ENCODE data around the gene UCKL1. TPM values are rescaled to one million over a fixed set of nuclear protein-coding genes. Genes with fewer than 3 reads are reported as not detected.

The UCKL1 gene
- total and polyA plus RNA-seq, 4 donors = 33.6 to 42.7 (median 36.1) TPM

DNA sequence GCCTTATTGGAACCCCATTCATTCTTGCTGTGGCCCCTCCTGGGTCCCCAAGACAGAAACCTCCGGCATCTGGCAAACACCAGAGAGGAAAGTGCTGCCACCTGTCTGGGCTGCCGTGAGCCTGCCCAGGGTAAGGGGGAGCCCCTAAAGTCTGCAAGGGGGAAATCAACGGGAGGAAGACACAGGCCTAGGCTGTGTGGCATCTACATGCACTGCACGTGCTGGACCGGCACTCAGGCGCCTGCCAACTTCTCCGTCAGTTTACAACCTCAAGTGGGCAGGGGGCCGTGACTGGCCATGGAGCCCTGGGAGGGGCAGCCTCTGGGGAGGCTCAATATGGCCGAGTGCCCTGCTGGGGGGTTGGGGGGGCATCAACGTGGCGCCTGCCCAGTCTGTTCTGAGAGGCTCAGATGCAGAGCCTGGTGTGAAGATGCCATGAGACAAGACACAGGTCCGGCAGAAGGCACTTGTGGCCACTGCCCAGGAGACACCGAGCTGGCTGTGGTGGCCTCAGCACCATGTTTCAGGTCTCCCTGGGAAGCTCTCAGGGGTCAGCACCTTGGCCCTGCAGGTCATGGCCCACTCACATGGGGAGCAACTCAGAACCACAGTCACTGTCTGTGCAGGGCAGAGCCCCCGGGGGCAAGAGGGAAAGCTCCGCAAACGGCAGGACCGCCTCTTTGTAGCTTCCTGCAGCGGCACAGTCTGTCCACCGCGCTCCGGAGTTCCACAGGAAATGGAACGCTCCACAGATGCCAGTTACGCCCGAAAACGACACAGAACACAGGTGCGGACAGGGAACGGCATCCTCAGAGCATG lies 8.4 kb downstream of the UCKL1 start:
- Histone ChIP-seq H3K4me3 (no peak overlapping the region), H3K9ac (ENCODE audit: insufficient read depth in 1 of 2, low read length in 2 of 2) (no peak overlapping the region), H3K27ac (ENCODE audit: low read depth in 1 of 2, low read length in 1 of 2) (peak overlapping the region; percentile 24 to 92), H3K4me1 (ENCODE audit: control insufficient read depth in 5 of 5, insufficient read depth in 5 of 5, low read length in 5 of 5) (peaks cover 4 to 51% (median 7%) of the 10 kb centered on the region in 5 donors), H3K9me3 (ENCODE audit: control insufficient read depth in 4 of 4, insufficient read depth in 3 of 4, low read length in 3 of 4) (no peaks in the 10 kb centered on the region), H3K27me3 (ENCODE audit: control insufficient read depth in 3 of 3, insufficient read depth in 3 of 3, low read length in 2 of 3) (no peaks in the 10 kb centered on the region), H3K36me3 (ENCODE audit: control insufficient read depth in 4 of 4, insufficient read depth in 4 of 4, low read length in 4 of 4) (peaks cover 7 to 34% (median 11%) of the 10 kb centered on the region in 4 donors)
- DNase-seq (peak in 1 of 3 donors; percentile 27), ATAC-seq (ENCODE audit: insufficient read depth, low FRiP score) (no peak)
- WGBS, 2 donors = 39 to 42% methylated on average over 27 of the region's 27 CpGs
- TF ChIP-seq, protein P1, sequence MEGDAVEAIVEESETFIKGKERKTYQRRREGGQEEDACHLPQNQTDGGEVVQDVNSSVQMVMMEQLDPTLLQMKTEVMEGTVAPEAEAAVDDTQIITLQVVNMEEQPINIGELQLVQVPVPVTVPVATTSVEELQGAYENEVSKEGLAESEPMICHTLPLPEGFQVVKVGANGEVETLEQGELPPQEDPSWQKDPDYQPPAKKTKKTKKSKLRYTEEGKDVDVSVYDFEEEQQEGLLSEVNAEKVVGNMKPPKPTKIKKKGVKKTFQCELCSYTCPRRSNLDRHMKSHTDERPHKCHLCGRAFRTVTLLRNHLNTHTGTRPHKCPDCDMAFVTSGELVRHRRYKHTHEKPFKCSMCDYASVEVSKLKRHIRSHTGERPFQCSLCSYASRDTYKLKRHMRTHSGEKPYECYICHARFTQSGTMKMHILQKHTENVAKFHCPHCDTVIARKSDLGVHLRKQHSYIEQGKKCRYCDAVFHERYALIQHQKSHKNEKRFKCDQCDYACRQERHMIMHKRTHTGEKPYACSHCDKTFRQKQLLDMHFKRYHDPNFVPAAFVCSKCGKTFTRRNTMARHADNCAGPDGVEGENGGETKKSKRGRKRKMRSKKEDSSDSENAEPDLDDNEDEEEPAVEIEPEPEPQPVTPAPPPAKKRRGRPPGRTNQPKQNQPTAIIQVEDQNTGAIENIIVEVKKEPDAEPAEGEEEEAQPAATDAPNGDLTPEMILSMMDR (IDR thresholded peaks at IDR 0.05; ENCODE audit: control extremely low read depth, extremely low read depth) = no peak

DNA sequence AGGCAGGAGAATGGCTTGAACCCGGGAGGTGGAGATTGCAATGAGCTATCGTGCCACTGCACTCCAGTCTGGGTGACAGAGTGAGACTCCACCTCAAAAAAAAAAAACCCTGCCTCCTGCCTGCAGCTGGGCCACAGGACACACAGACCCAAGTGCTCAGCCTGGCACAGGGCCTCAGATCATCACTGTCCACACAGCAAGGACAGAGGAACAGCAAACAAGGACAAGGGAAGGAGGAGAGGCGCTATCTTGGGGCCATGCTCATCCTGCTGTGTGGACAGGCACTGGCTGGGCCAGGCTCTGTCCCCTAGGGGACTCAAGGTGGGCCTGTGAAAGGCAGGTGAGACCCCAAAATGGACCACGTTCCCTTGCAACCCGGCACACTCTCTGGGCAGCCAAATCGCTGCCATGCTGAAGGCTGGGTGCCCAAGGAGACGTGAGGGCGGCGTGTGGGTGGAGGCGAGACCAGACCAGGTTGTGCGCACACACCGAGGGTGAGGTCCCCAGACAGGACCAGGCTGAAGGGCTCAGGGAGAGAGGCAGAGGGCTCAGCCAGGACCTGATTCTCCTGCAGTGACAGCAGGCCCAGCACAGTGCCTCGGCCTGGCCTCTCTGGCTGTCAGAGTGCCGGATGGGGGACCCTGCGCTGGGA lies 9.1 kb downstream of the UCKL1 start:
- 82 to 86% methylated on average over 15 of the region's 15 CpGs for WGBS, 2 donors
- ATAC-seq (ENCODE audit: insufficient read depth, low FRiP score) = no peak

DNA sequence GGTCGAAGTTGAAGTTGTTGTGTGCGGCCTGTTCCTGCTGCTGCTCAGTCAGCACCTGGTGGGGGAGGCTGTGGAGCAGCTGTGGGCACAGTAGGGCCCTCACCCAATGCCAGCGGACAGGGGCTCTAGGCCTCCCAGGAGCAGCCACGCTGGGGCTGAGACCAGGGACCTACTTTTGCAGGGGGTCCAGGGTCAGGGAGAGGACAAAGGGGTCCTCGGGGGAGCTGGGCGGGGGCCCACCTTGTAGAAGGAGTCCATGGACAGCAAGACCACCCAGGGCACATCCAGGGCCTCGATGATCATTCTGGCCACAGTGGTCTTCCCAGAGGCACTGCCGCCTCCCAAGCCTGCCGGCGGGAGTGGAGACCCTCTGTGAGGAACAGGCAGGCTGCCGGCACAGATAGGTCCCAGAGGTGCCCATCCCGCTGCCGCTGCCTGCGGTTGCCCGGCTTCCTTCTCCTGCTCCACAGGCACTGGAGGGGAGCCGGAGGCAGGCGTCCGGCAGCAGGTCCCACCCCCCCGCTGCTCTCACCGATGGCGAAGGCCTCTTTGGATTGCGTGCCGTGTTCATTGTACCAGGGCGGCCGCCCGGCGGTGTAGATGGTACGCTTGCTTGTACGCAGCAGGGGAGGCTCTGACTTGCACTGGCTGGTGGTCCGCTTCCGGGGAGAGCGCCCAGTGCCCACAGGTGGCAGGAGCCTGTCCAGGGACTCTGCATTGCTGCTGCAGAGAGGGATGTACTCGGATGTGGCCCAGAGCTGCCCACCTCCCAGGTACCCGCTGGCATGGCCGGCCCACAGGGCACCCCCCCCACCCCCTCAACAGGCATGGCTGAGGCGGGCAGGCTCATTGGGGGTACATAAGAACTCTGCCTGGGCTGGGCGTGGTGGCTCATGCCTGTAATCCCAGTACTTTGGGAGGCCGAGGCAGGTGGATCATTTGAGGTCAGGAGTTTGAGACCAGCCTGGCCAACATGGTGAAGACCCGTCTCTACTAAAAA lies 10.0 kb downstream of the UCKL1 start:
- WGBS, 2 donors = 95 to 97% methylated on average over 39 of the region's 39 CpGs

More for the DNA sequence above, 9.1 kb downstream of the UCKL1 start:
- no peaks in the 10 kb centered on the region for H3K9me3 ChIP-seq (ENCODE audit: control insufficient read depth in 4 of 4, insufficient read depth in 3 of 4, low read length in 3 of 4)
- TF ChIP-seq, protein P1 (IDR thresholded peaks at IDR 0.05; ENCODE audit: control extremely low read depth, extremely low read depth) = no peak
- H3K27ac ChIP-seq (ENCODE audit: low read depth in 1 of 2, low read length in 1 of 2) = peak overlapping the region; percentile 2 to 24
- H3K27me3 ChIP-seq (ENCODE audit: control insufficient read depth in 3 of 3, insufficient read depth in 3 of 3, low read length in 2 of 3) = no peaks in the 10 kb centered on the region
- peaks cover 4 to 51% (median 7%) of the 10 kb centered on the region in 5 donors for H3K4me1 ChIP-seq (ENCODE audit: control insufficient read depth in 5 of 5, insufficient read depth in 5 of 5, low read length in 5 of 5)
- H3K4me3 ChIP-seq = no peak overlapping the region
- no peak overlapping the region for H3K9ac ChIP-seq (ENCODE audit: insufficient read depth in 1 of 2, low read length in 2 of 2)
- DNase-seq = no peak
- peaks cover 7 to 34% (median 13%) of the 10 kb centered on the region in 4 donors for H3K36me3 ChIP-seq (ENCODE audit: control insufficient read depth in 4 of 4, insufficient read depth in 4 of 4, low read length in 4 of 4)

More for the DNA sequence above, 10.0 kb downstream of the UCKL1 start:
- Histone ChIP-seq H3K4me3 (no peak overlapping the region), H3K4me1 (ENCODE audit: control insufficient read depth in 5 of 5, insufficient read depth in 5 of 5, low read length in 5 of 5) (peaks cover 4 to 42% (median 7%) of the 10 kb centered on the region in 5 donors), H3K9me3 (ENCODE audit: control insufficient read depth in 4 of 4, insufficient read depth in 3 of 4, low read length in 3 of 4) (no peaks in the 10 kb centered on the region), H3K27ac (ENCODE audit: low read depth in 1 of 2, low read length in 1 of 2) (no peak overlapping the region), H3K9ac (ENCODE audit: insufficient read depth in 1 of 2, low read length in 2 of 2) (no peak overlapping the region), H3K36me3 (ENCODE audit: control insufficient read depth in 4 of 4, insufficient read depth in 4 of 4, low read length in 4 of 4) (peaks cover 7 to 35% (median 13%) of the 10 kb centered on the region in 4 donors), H3K27me3 (ENCODE audit: control insufficient read depth in 3 of 3, insufficient read depth in 3 of 3, low read length in 2 of 3) (no peaks in the 10 kb centered on the region)
- ATAC-seq (ENCODE audit: insufficient read depth, low FRiP score) (no peak), DNase-seq (no peak)
- TF ChIP-seq, protein P1 (IDR thresholded peaks at IDR 0.05; ENCODE audit: control extremely low read depth, extremely low read depth) = no peak

Data from lung (tissue), 12 donors.